Measurements from ENCODE around the gene UBE2Z. TPM values are rescaled to one million over a fixed set of nuclear protein-coding genes. Genes with fewer than 3 reads are reported as not detected.

The UBE2Z gene
- total RNA-seq, 2 donors from 2014 or later: 90.2 to 99.0 TPM

DNA sequence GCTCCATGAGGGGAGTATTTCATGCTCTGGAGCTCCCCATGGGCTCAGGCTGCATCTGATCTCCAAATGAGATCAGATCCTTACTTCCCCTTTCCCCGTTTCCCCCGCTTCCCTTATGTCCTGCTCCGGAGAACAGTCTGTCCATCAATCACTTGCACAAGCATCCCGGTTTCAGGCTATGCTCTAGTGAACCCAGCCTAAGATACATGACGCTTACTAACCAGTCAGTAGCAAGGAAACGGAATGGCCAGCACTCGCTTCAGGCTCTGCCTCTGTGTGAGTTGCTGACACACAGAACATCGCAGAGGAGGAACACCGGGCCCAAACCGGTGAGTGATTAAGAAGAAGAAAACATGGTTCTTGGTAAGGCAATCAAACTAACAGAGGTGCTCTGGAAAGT is 25.0 kb upstream of the UBE2Z start:
- H3K4me3 Mint-ChIP-seq: no peak overlapping the region
- no peaks in the 10 kb centered on the region for H3K36me3 Mint-ChIP-seq (ENCODE audit: low read depth)
- no peak overlapping the region for H3K27ac ChIP-seq (ENCODE audit: low read depth, low read length)
- H3K4me1 Mint-ChIP-seq: no peaks in the 10 kb centered on the region
- TF ChIP-seq, protein P1, sequence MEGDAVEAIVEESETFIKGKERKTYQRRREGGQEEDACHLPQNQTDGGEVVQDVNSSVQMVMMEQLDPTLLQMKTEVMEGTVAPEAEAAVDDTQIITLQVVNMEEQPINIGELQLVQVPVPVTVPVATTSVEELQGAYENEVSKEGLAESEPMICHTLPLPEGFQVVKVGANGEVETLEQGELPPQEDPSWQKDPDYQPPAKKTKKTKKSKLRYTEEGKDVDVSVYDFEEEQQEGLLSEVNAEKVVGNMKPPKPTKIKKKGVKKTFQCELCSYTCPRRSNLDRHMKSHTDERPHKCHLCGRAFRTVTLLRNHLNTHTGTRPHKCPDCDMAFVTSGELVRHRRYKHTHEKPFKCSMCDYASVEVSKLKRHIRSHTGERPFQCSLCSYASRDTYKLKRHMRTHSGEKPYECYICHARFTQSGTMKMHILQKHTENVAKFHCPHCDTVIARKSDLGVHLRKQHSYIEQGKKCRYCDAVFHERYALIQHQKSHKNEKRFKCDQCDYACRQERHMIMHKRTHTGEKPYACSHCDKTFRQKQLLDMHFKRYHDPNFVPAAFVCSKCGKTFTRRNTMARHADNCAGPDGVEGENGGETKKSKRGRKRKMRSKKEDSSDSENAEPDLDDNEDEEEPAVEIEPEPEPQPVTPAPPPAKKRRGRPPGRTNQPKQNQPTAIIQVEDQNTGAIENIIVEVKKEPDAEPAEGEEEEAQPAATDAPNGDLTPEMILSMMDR (conservative IDR thresholded peaks at IDR 0.05): no peak
- no peak overlapping the region for H3K27ac Mint-ChIP-seq
- no peaks in the 10 kb centered on the region for H3K4me1 ChIP-seq (ENCODE audit: control insufficient read depth, insufficient read depth, low read length)
- no peaks in the 10 kb centered on the region for H3K9me3 Mint-ChIP-seq
- H3K9me3 ChIP-seq (ENCODE audit: control insufficient read depth, low read length): no peaks in the 10 kb centered on the region
- H3K36me3 ChIP-seq (ENCODE audit: control insufficient read depth, insufficient read depth, low read length): no peaks in the 10 kb centered on the region
- WGBS, 2 experiments (ENCODE audit: insufficient coverage in 1 of 2, insufficient read length in 1 of 2): 87 to 90% methylated on average over 10 of the region's 10 CpGs
- no peak overlapping the region for H3K9ac ChIP-seq (ENCODE audit: extremely low read depth, low read length, poor library complexity, severe bottlenecking)
- DNase-seq: no peak
- H3K27me3 ChIP-seq (ENCODE audit: control insufficient read depth, insufficient read depth, low read length, poor library complexity, severe bottlenecking): peaks cover 19% of the 10 kb centered on the region
- H3K27me3 Mint-ChIP-seq (ENCODE audit: insufficient read depth): peaks cover 31% of the 10 kb centered on the region
- H3K4me3 ChIP-seq (ENCODE audit: low read length): no peak overlapping the region

DNA sequence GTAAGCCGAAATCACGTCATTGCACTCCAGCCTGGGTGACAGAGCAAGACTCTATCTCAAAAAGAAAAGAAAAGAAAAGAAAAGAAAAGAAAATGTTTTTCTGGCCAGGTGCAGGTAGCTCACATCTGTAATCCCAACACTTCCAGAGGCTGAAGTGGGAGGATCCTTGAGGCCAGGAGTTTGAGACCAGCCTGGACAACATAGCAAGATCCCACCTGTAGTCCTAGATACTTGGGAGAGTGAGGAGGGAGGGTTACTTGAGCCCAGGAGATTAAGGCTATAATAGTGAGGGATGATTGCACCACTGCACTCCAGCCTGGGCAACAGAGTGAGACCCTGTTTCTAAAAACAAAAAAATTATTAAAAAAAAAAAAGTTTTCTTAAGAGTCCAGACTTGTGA is 18.1 kb upstream of the UBE2Z start:
- no peak overlapping the region for H3K4me3 Mint-ChIP-seq
- Histone ChIP-seq H3K27ac (ENCODE audit: low read depth, low read length) (no peak overlapping the region), H3K4me3 (ENCODE audit: low read length) (no peak overlapping the region), H3K9me3 (ENCODE audit: control insufficient read depth, low read length) (no peaks in the 10 kb centered on the region), H3K27me3 (ENCODE audit: control insufficient read depth, insufficient read depth, low read length, poor library complexity, severe bottlenecking) (no peaks in the 10 kb centered on the region), H3K4me1 (ENCODE audit: control insufficient read depth, insufficient read depth, low read length) (peaks cover 4% of the 10 kb centered on the region), H3K9ac (ENCODE audit: extremely low read depth, low read length, poor library complexity, severe bottlenecking) (no peak overlapping the region), H3K36me3 (ENCODE audit: control insufficient read depth, insufficient read depth, low read length) (peaks cover 4% of the 10 kb centered on the region)
- H3K27me3 Mint-ChIP-seq (ENCODE audit: insufficient read depth): no peaks in the 10 kb centered on the region
- H3K36me3 Mint-ChIP-seq (ENCODE audit: low read depth): peaks cover 4% of the 10 kb centered on the region
- no peak for DNase-seq
- TF ChIP-seq, protein P1 (conservative IDR thresholded peaks at IDR 0.05): no peak
- 100% methylated on average over 2 of the region's 2 CpGs for whole genome bisulfite sequencing, 2 experiments (ENCODE audit: insufficient coverage in 1 of 2, insufficient read length in 1 of 2)
- H3K4me1 Mint-ChIP-seq: peaks cover 10% of the 10 kb centered on the region
- no peak overlapping the region for H3K27ac Mint-ChIP-seq
- no peaks in the 10 kb centered on the region for H3K9me3 Mint-ChIP-seq

DNA sequence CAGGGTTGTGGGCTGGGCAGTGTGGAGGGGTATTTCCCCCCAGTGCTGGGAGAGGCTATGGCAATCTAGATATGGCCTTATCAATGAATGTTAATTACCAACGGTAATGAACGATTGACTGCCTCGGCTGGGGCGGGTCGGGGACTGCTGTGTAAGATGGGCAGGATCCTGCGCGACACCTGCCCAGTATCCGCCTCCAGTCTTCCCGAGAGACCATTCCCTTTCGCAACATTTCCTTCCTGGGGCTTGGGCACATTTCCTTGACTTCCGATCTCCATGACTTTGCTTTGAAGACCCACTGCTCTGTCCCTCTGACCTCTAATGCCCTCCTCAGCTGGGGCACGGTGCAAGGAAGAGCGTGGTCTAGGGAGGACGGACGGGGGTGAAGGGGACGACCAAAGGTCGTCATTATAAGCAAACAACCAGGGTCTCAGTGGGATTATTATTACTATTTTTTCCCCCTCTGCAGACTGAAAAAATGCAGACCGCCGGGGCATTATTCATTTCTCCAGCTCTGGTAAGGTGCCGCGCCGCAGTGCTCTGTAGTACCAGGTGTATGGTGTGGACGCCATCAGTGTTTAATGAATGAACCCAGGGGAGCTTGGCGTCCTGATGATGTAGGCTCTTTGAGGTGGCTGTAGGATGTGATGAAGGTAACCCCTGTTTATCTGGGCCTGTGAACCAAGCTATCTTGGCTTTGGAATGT is 15.1 kb upstream of the UBE2Z start:
- H3K27ac Mint-ChIP-seq: peak overlapping the region; percentile 92
- H3K36me3 ChIP-seq (ENCODE audit: control insufficient read depth, insufficient read depth, low read length): peaks cover 27% of the 10 kb centered on the region
- H3K9ac ChIP-seq (ENCODE audit: extremely low read depth, low read length, poor library complexity, severe bottlenecking): peak overlapping the region; percentile 73
- WGBS, 2 experiments (ENCODE audit: insufficient coverage in 1 of 2, insufficient read length in 1 of 2): 1 to 2% methylated on average over 15 to 24 of the region's 24 CpGs
- no peaks in the 10 kb centered on the region for H3K9me3 ChIP-seq (ENCODE audit: control insufficient read depth, low read length)
- peak; percentile 65 for DNase-seq
- H3K36me3 Mint-ChIP-seq (ENCODE audit: low read depth): peaks cover 24% of the 10 kb centered on the region
- no peaks in the 10 kb centered on the region for H3K27me3 ChIP-seq (ENCODE audit: control insufficient read depth, insufficient read depth, low read length, poor library complexity, severe bottlenecking)
- no peak overlapping the region for H3K27ac ChIP-seq (ENCODE audit: low read depth, low read length)
- no peaks in the 10 kb centered on the region for H3K27me3 Mint-ChIP-seq (ENCODE audit: insufficient read depth)
- H3K4me1 ChIP-seq (ENCODE audit: control insufficient read depth, insufficient read depth, low read length): peaks cover 5% of the 10 kb centered on the region
- no peaks in the 10 kb centered on the region for H3K9me3 Mint-ChIP-seq
- peaks cover 10% of the 10 kb centered on the region for H3K4me1 Mint-ChIP-seq
- H3K4me3 ChIP-seq (ENCODE audit: low read length): peak overlapping the region; percentile 94
- peak overlapping the region; percentile 78 for H3K4me3 Mint-ChIP-seq
- TF ChIP-seq, protein P1 (conservative IDR thresholded peaks at IDR 0.05): no peak

All from endodermal cell (in vitro differentiated cells).